ENCODE measurements around the gene PLEKHN1. TPM values are rescaled to one million over a fixed set of nuclear protein-coding genes. Genes with fewer than 3 reads are reported as not detected.
A peak's percentile ranks its signal among the peaks of the same experiment; 100 is the strongest.

The PLEKHN1 gene
- total RNA-seq, 4 donors from 2014 or later: 0.14 to 1.4 TPM; not detected in 2

- Histone ChIP-seq H3K27ac (no peak overlapping the region), H3K36me3 (no peaks in the 10 kb centered on the region), H3K27me3 (peaks cover 100% of the 10 kb centered on the region), H3K4me3 (no peak overlapping the region), H3K4me1 (peaks cover 23 to 48% (median 38%) of the 10 kb centered on the region in 4 donors), H3K9me3 (no peaks in the 10 kb centered on the region)
- DNase-seq: no peak
- TF ChIP-seq POLR2A (IDR thresholded peaks at IDR 0.05): no peak
- TF ChIP-seq EP300 (IDR thresholded peaks at IDR 0.05; ENCODE audit: low read depth): no peak
- no peak for TF ChIP-seq CTCF (IDR thresholded peaks at IDR 0.05)
- no peak for TF ChIP-seq POLR2AphosphoS5 (IDR thresholded peaks at IDR 0.05)
- intact Hi-C loops (cut with DNase I; ENCODE audit: low total_unique reads) (no loop called here), in situ Hi-C loops (cut with MboI; ENCODE audit: low pct_ligation_motif_present in 1 of 4, low pct_unique_long_range_greater_than_20kb in 1 of 4, low sequenced_read_pairs in 3 of 4) (no loop called here)
- 4% methylated on average over 5 of the region's 13 CpGs; no CpG with 5 or more reads in 1 of the 2 donors for WGBS, 2 donors (ENCODE audit: low coverage in 1 of 2)
Measured at GRCh38 chr1:920521-920920, 45.8 kb upstream of the PLEKHN1 start.

GRCh38 chr1:921011-921837 lies 45.1 kb upstream of the PLEKHN1 start:
- TF ChIP-seq POLR2A (IDR thresholded peaks at IDR 0.05) (no peak), POLR2AphosphoS5 (IDR thresholded peaks at IDR 0.05) (no peak), EP300 (IDR thresholded peaks at IDR 0.05; ENCODE audit: low read depth) (no peak), CTCF (IDR thresholded peaks at IDR 0.05) (peak; percentile 49 to 62 (median 54))
- H3K27ac ChIP-seq: no peak overlapping the region
- peaks cover 24 to 53% (median 41%) of the 10 kb centered on the region in 4 donors for H3K4me1 ChIP-seq
- H3K4me3 ChIP-seq: no peak overlapping the region
- H3K9me3 ChIP-seq: no peaks in the 10 kb centered on the region
- H3K27me3 ChIP-seq: peaks cover 100% of the 10 kb centered on the region
- H3K36me3 ChIP-seq: no peaks in the 10 kb centered on the region
- in situ Hi-C loops (cut with MboI; ENCODE audit: low pct_ligation_motif_present in 1 of 4, low pct_unique_long_range_greater_than_20kb in 1 of 4, low sequenced_read_pairs in 3 of 4): no loop called here
- WGBS, 2 donors (ENCODE audit: low coverage in 1 of 2): 14 to 43% methylated on average over 3 to 38 of the region's 38 CpGs
- intact Hi-C loops (cut with DNase I; ENCODE audit: low total_unique reads): no loop called here
- peak; percentile 72 for DNase-seq

GRCh38 chr1:923131-923990 lies 42.9 kb upstream of the PLEKHN1 start, which contains the start of gene SAMD11:
Gene SAMD11, plus strand, starts transcription at chr1:923923. Its CDS starts 509 bp downstream, at chr1:924432.
- no peaks in the 10 kb centered on the region for H3K36me3 ChIP-seq
- 6% methylated on average over 61 of the region's 72 CpGs; no CpG with 5 or more reads in 1 of the 2 donors for WGBS, 2 donors (ENCODE audit: low coverage in 1 of 2)
- peak; percentile 85 for DNase-seq
- TF ChIP-seq POLR2AphosphoS5 (IDR thresholded peaks at IDR 0.05) (no peak), EP300 (IDR thresholded peaks at IDR 0.05; ENCODE audit: low read depth) (no peak), POLR2A (IDR thresholded peaks at IDR 0.05) (no peak), CTCF (IDR thresholded peaks at IDR 0.05) (no peak)
- intact Hi-C loops (cut with DNase I; ENCODE audit: low total_unique reads): no loop called here
- peak within 1 kb of the TSS in 3 of 4 donors; percentile 32 to 54 (median 52) for H3K4me3 ChIP-seq
- peak within 1 kb of the TSS in 1 of 4 donors; percentile 4 for H3K27ac ChIP-seq
- in situ Hi-C loops (cut with MboI; ENCODE audit: low pct_ligation_motif_present in 1 of 4, low pct_unique_long_range_greater_than_20kb in 1 of 4, low sequenced_read_pairs in 3 of 4): no loop called here
- H3K4me1 ChIP-seq: peaks cover 24 to 43% (median 36%) of the 10 kb centered on the region in 4 donors
- no peaks in the 10 kb centered on the region for H3K9me3 ChIP-seq
- H3K27me3 ChIP-seq: peaks cover 100% of the 10 kb centered on the region

All from transverse colon (tissue), 4 donors.